Vagina (tissue), 2 donors: ENCODE results near the gene IFRD1. TPM values are rescaled to one million over a fixed set of nuclear protein-coding genes. Genes with fewer than 3 reads are reported as not detected.
A peak's percentile ranks its signal among the peaks of the same experiment; 100 is the strongest.

ENCODE experiments used
- DNase-seq, 2 donors: peaks; one replicate each; pipeline ENCODE4 v3.0.0-alpha.2; 2017; ENCODE audit errors: extremely low spot score in 2 of 2
- H3K27ac ChIP-seq: fragments of 200-600 bp; sonication (generic); one replicate; pipeline ENCODE4 v1.5.1; 2019
- H3K27me3 ChIP-seq: fragments of 200-600 bp; sonication (generic); one replicate; pipeline ENCODE4 v1.5.1; 2019
- H3K36me3 ChIP-seq, 2 donors: fragments of 200-600 bp; sonication (generic); one replicate each; pipeline ENCODE4 v1.5.1; 2017 to 2019
- H3K4me1 ChIP-seq: fragments of 200-600 bp; sonication (generic); one replicate; pipeline ENCODE4 v1.5.1; 2019
- H3K4me3 ChIP-seq, 2 donors: fragments of 200-600 bp; sonication (generic); 1 replicate in 1 of 2; 2 replicates in 1 of 2; pipeline ENCODE4 v1.5.1; 2016 to 2019
- H3K9me3 ChIP-seq: fragments of 200-600 bp; sonication (generic); one replicate; pipeline ENCODE4 v1.5.1; 2019
- CTCF ChIP-seq, 3 experiments: fragments of 450-650 bp in 2 of 3; fragments of 200-600 bp in 1 of 3; sonication (generic) in 1 of 3; IDR thresholded peaks; one replicate each; pipeline ENCODE4 v1.5.1; 2017 to 2019; ENCODE audit warnings: antibody characterized with exemption in 3 of 3, mild to moderate bottlenecking in 2 of 3, moderate library complexity in 2 of 3
- POLR2A ChIP-seq, 2 donors: fragments of 450-650 bp; IDR thresholded peaks; one replicate each; pipeline ENCODE4 v1.6.1; 2017; ENCODE audit warnings: antibody characterized with exemption in 2 of 2, mild to moderate bottlenecking in 2 of 2, moderate library complexity in 2 of 2
- POLR2AphosphoS5 ChIP-seq, 2 donors: sonication (generic); formaldehyde crosslinking; IDR thresholded peaks; one replicate each; pipeline ENCODE4 v1.9.0; 2017; ENCODE audit warnings: antibody characterized with exemption in 2 of 2, mild to moderate bottlenecking in 2 of 2, low read depth in 1 of 2; ENCODE audit not compliant: insufficient read depth in 1 of 2
- intact Hi-C: fragments of 100-400 bp; cut with DNase I; formaldehyde crosslinking; loops from one replicate; pipeline ENCODE4 v1.15.1; 2023
- total RNA-seq: library from RNA; depleted of rRNA; stranded (reverse); fragments of >200 nt; gene quantifications from one replicate; pipeline ENCODE4 v1.2.3, GENCODE V29; 2016

The IFRD1 gene
- total RNA-seq, 1 donor from 2014 or later: 70.2 TPM

GRCh38 chr7:112470194-112470593 is 19.9 kb downstream of the IFRD1 start:
- Histone ChIP-seq H3K27ac (no peak overlapping the region), H3K4me1 (no peaks in the 10 kb centered on the region), H3K9me3 (no peaks in the 10 kb centered on the region), H3K36me3 (peaks cover 3 to 58% of the 10 kb centered on the region in 2 donors), H3K4me3 (no peak overlapping the region), H3K27me3 (no peaks in the 10 kb centered on the region)
- intact Hi-C loops: no loop called here
- TF ChIP-seq POLR2AphosphoS5 (IDR thresholded peaks at IDR 0.05; ENCODE audit: insufficient read depth in 1 of 2, low read depth in 1 of 2) (no peak), CTCF (IDR thresholded peaks at IDR 0.05) (no peak), POLR2A (IDR thresholded peaks at IDR 0.05) (no peak)
- no peak for DNase-seq

- intact Hi-C loops: no loop called here
- Histone ChIP-seq H3K9me3 (no peaks in the 10 kb centered on the region), H3K27ac (no peak overlapping the region), H3K27me3 (no peaks in the 10 kb centered on the region), H3K4me3 (no peak overlapping the region), H3K36me3 (peaks cover 9 to 47% of the 10 kb centered on the region in 2 donors), H3K4me1 (peaks cover 11% of the 10 kb centered on the region)
- no peak for TF ChIP-seq CTCF (IDR thresholded peaks at IDR 0.05)
- TF ChIP-seq POLR2A (IDR thresholded peaks at IDR 0.05): no peak
- no peak for TF ChIP-seq POLR2AphosphoS5 (IDR thresholded peaks at IDR 0.05; ENCODE audit: insufficient read depth in 1 of 2, low read depth in 1 of 2)
- DNase-seq: no peak
Measured at GRCh38 chr7:112476390-112477052, 26.3 kb downstream of the IFRD1 start.

- peaks cover 2 to 12% of the 10 kb centered on the region in 2 donors for H3K36me3 ChIP-seq
- no peaks in the 10 kb centered on the region for H3K27me3 ChIP-seq
- H3K9me3 ChIP-seq: no peaks in the 10 kb centered on the region
- intact Hi-C loops: no loop called here
- H3K4me3 ChIP-seq: no peak overlapping the region
- peak overlapping the region; percentile 54 for H3K27ac ChIP-seq
- peaks cover 43% of the 10 kb centered on the region for H3K4me1 ChIP-seq
- DNase-seq: no peak
- no peak for TF ChIP-seq CTCF (IDR thresholded peaks at IDR 0.05)
- no peak for TF ChIP-seq POLR2AphosphoS5 (IDR thresholded peaks at IDR 0.05; ENCODE audit: insufficient read depth in 1 of 2, low read depth in 1 of 2)
- TF ChIP-seq POLR2A (IDR thresholded peaks at IDR 0.05): no peak
Measured at GRCh38 chr7:112481121-112481736, 31.0 kb downstream of the IFRD1 start.

- no peak overlapping the region for H3K4me3 ChIP-seq
- TF ChIP-seq POLR2AphosphoS5 (IDR thresholded peaks at IDR 0.05; ENCODE audit: insufficient read depth in 1 of 2, low read depth in 1 of 2) (peak in 1 of 2 donors; percentile 85), CTCF (IDR thresholded peaks at IDR 0.05) (no peak)
- H3K27ac ChIP-seq: peak overlapping the region; percentile 69
- DNase-seq: no peak
- peaks cover 0 to 4% of the 10 kb centered on the region in 2 donors for H3K36me3 ChIP-seq
- intact Hi-C loops: no loop called here
- H3K27me3 ChIP-seq: no peaks in the 10 kb centered on the region
- peaks cover 43% of the 10 kb centered on the region for H3K4me1 ChIP-seq
- no peaks in the 10 kb centered on the region for H3K9me3 ChIP-seq
Measured at GRCh38 chr7:112481833-112482670, 31.8 kb downstream of the IFRD1 start.
